ENCODE results near the gene CAPN10. TPM values are rescaled to one million over a fixed set of nuclear protein-coding genes. Genes with fewer than 3 reads are reported as not detected.
A peak's percentile ranks its signal among the peaks of the same experiment; 100 is the strongest.

CAPN10 gene
- total and polyA plus RNA-seq, 2 experiments from 2014 or later, result 10.0 to 29.5 TPM

- Histone ChIP-seq H3K4me2 (ENCODE audit: unreplicated experiment) (no peak overlapping the region), H3K27ac (peak overlapping the region; percentile 80), H3K79me2 (ENCODE audit: insufficient read depth) (peaks cover 67% of the 10 kb centered on the region), H3K4me1 (ENCODE audit: insufficient read depth) (peaks cover 11% of the 10 kb centered on the region), H3K36me3 (ENCODE audit: low read depth) (no peaks in the 10 kb centered on the region; the same call in 1 of the 2 replicates), H4K20me1 (ENCODE audit: insufficient read depth) (no peaks in the 10 kb centered on the region; the same call in 1 of the 2 replicates), H3F3A (ENCODE audit: insufficient read depth) (peaks cover 25% of the 10 kb centered on the region), H3K9ac (peak overlapping the region; percentile 65; the same call in 1 of the 2 replicates), H3K4me3 (no peak overlapping the region), H2AFZ (no peak overlapping the region), H3K27me3 (replicated peaks; ENCODE audit: insufficient read depth) (no peaks in the 10 kb centered on the region), H3K9me3 (ENCODE audit: low read depth) (no peaks in the 10 kb centered on the region), H3K9me2 (ENCODE audit: insufficient read depth) (no peaks in the 10 kb centered on the region)
- in situ Hi-C loops (cut with MboI), result no loop called here
- 90 to 96% methylated on average over 12 of the region's 12 CpGs for WGBS, 2 experiments (ENCODE audit: low coverage in 1 of 2, low lambda C conversion rate in 2 of 2, missing lambda C conversion rate in 2 of 2)
- TF ChIP-seq EZH2 (IDR thresholded peaks at IDR 0.05; ENCODE audit: insufficient read depth, poor library complexity, severe bottlenecking) (no peak), EZH2phosphoT487 (IDR thresholded peaks at IDR 0.05; ENCODE audit: insufficient read depth, low read depth) (no peak)
- no peak for DNase-seq
Measured at GRCh38 chr2:240579071-240579762, 7.3 kb upstream of the CAPN10 start.

DNA sequence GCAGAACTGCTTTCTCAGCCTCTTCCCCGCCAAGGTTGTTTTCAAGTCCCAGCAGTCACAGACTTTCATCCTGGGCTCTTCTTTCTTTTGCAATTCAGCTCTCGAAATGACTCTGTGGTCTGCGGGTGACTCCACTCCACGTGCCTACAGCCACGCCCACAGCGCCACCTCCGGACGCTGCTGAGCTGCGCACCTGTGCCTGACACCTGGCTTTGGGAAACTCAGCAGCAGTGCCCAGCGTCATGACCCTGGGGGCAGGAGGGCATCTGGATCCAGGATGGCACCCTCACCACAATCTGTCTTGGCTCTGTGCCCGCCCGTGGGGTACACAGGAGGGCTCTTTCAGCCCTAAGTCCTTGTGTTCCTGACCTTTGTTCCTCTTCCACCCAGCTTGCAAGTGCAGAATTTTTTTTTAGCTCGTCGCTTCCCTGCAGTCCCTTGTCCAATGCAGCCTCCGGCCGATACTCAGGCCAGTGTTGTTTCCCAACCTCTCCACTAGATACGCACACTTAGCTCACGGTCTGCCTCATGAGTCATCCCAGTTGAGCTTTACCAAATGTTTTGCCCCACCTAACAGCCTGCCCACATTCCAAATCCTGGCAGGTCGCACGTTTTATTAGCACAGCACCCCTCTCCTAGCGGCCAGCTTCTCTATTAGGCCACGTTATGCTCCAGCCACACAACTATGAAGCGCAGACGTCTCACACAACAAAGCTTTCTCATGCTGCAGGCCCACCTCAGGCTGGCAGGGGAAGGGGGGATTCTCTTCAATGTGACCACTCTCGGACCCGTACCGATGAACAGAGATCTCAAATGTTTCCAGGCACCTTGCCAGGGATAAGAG lies 6.5 kb upstream of the CAPN10 start:
- in situ Hi-C loops (cut with MboI), result no loop called here
- H3K9ac ChIP-seq, result peak overlapping the region; percentile 65
- H3K27me3 ChIP-seq (replicated peaks; ENCODE audit: insufficient read depth), result no peaks in the 10 kb centered on the region
- peaks cover 75% of the 10 kb centered on the region for H3K79me2 ChIP-seq (ENCODE audit: insufficient read depth)
- H3K4me3 ChIP-seq, result peak overlapping the region; percentile 22; the same call in 1 of the 2 replicates
- H3K9me2 ChIP-seq (ENCODE audit: insufficient read depth), result no peaks in the 10 kb centered on the region
- no peaks in the 10 kb centered on the region; the same call in 1 of the 2 replicates for H3K36me3 ChIP-seq (ENCODE audit: low read depth)
- TF ChIP-seq EZH2 (IDR thresholded peaks at IDR 0.05; ENCODE audit: insufficient read depth, poor library complexity, severe bottlenecking) (no peak), EZH2phosphoT487 (IDR thresholded peaks at IDR 0.05; ENCODE audit: insufficient read depth, low read depth) (no peak)
- peaks cover 25% of the 10 kb centered on the region for H3F3A ChIP-seq (ENCODE audit: insufficient read depth)
- H3K4me2 ChIP-seq (ENCODE audit: unreplicated experiment), result peak overlapping the region; percentile 45
- H3K4me1 ChIP-seq (ENCODE audit: insufficient read depth), result peaks cover 18% of the 10 kb centered on the region
- 33 to 36% methylated on average over 27 of the region's 27 CpGs for WGBS, 2 experiments (ENCODE audit: low coverage in 1 of 2, low lambda C conversion rate in 2 of 2, missing lambda C conversion rate in 2 of 2)
- no peaks in the 10 kb centered on the region for H3K9me3 ChIP-seq (ENCODE audit: low read depth)
- H2AFZ ChIP-seq, result no peak overlapping the region
- H4K20me1 ChIP-seq (ENCODE audit: insufficient read depth), result no peaks in the 10 kb centered on the region; the same call in 1 of the 2 replicates
- peak; percentile 97 for DNase-seq
- H3K27ac ChIP-seq, result peak overlapping the region; percentile 80

DNA sequence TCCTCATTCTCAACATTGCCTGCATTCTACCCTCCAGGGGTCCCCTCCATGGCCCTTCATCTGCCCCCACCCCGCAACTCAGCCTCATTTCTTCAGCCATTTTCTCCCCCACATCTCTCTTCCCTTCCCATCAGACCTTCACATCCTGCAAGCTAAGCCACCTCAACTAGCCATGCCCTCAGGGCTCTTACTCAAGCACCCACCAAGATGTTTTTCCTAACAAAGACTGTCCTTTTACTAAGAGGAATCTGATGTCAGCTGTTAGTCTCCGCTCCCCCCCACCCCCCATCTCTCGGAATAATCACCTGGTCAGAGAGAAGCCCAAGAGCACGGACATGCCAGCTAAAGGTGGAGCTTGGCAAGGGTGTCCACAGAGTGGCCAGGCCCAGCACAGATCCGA lies 4.7 kb upstream of the CAPN10 start:
- 83 to 84% methylated on average over 5 of the region's 5 CpGs for WGBS, 2 experiments (ENCODE audit: low coverage in 1 of 2, low lambda C conversion rate in 2 of 2, missing lambda C conversion rate in 2 of 2)
- H3K36me3 ChIP-seq (ENCODE audit: low read depth), result no peaks in the 10 kb centered on the region
- TF ChIP-seq EZH2phosphoT487 (IDR thresholded peaks at IDR 0.05; ENCODE audit: insufficient read depth, low read depth), result no peak
- no peak for TF ChIP-seq EZH2 (IDR thresholded peaks at IDR 0.05; ENCODE audit: insufficient read depth, poor library complexity, severe bottlenecking)

DNA sequence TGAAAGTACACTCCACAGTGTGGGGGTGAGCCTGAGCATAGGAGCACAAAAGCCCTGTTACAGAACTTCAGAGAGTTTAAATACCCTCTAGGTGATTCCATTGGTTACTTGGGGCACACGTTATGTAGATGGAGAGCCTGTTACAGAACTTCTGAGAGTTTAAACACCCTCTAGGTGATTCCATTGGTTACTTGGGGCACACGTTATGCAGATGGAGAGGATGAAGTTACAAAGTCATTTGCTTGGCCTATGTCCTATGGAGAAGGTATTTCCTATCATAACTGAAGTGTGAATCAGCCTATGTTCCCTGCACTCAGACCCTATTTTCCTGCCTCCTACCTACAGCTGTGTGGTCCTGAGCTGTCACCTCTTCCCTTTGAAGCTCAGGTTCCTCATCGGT lies 3.8 kb upstream of the CAPN10 start:
- Histone ChIP-seq H3K9me3 (ENCODE audit: low read depth) (no peaks in the 10 kb centered on the region), H3F3A (ENCODE audit: insufficient read depth) (peaks cover 25% of the 10 kb centered on the region), H3K4me3 (no peak overlapping the region), H3K79me2 (ENCODE audit: insufficient read depth) (peaks cover 82% of the 10 kb centered on the region), H3K9me2 (ENCODE audit: insufficient read depth) (no peaks in the 10 kb centered on the region), H3K27ac (no peak overlapping the region), H2AFZ (no peak overlapping the region), H4K20me1 (ENCODE audit: insufficient read depth) (no peaks in the 10 kb centered on the region; the same call in 1 of the 2 replicates), H3K4me2 (ENCODE audit: unreplicated experiment) (peak overlapping the region; percentile 9), H3K36me3 (ENCODE audit: low read depth) (no peaks in the 10 kb centered on the region), H3K9ac (no peak overlapping the region), H3K4me1 (ENCODE audit: insufficient read depth) (peaks cover 28% of the 10 kb centered on the region), H3K27me3 (replicated peaks; ENCODE audit: insufficient read depth) (no peaks in the 10 kb centered on the region)
- no peak for TF ChIP-seq EZH2phosphoT487 (IDR thresholded peaks at IDR 0.05; ENCODE audit: insufficient read depth, low read depth)
- no peak for TF ChIP-seq EZH2 (IDR thresholded peaks at IDR 0.05; ENCODE audit: insufficient read depth, poor library complexity, severe bottlenecking)
- in situ Hi-C loops (cut with MboI), result no loop called here
- 62 to 66% methylated on average over 3 of the region's 3 CpGs for WGBS, 2 experiments (ENCODE audit: low coverage in 1 of 2, low lambda C conversion rate in 2 of 2, missing lambda C conversion rate in 2 of 2)
- DNase-seq, result no peak

More for the DNA sequence above, 4.7 kb upstream of the CAPN10 start:
- peaks cover 25% of the 10 kb centered on the region for H3F3A ChIP-seq (ENCODE audit: insufficient read depth)
- H3K79me2 ChIP-seq (ENCODE audit: insufficient read depth), result peaks cover 79% of the 10 kb centered on the region
- H3K9ac ChIP-seq, result no peak overlapping the region
- peaks cover 23% of the 10 kb centered on the region for H3K4me1 ChIP-seq (ENCODE audit: insufficient read depth)
- no peaks in the 10 kb centered on the region for H3K9me2 ChIP-seq (ENCODE audit: insufficient read depth)
- no peaks in the 10 kb centered on the region for H3K9me3 ChIP-seq (ENCODE audit: low read depth)
- H3K27ac ChIP-seq, result no peak overlapping the region
- DNase-seq, result no peak
- H3K4me3 ChIP-seq, result no peak overlapping the region
- H4K20me1 ChIP-seq (ENCODE audit: insufficient read depth), result no peaks in the 10 kb centered on the region; the same call in 1 of the 2 replicates
- in situ Hi-C loops (cut with MboI), result no loop called here
- H3K4me2 ChIP-seq (ENCODE audit: unreplicated experiment), result no peak overlapping the region
- H2AFZ ChIP-seq, result no peak overlapping the region
- no peaks in the 10 kb centered on the region for H3K27me3 ChIP-seq (replicated peaks; ENCODE audit: insufficient read depth)

All from GM23248 (cell line).